Measurements from ENCODE around the gene STIM1.

Gene STIM1

GRCh38 chr11:3949125-3949524 lies 93.7 kb downstream of the STIM1 start:
- TF ChIP-seq GABPA (IDR thresholded peaks at IDR 0.05; ENCODE audit: low read depth) (no peak), POLR2AphosphoS5 (IDR thresholded peaks at IDR 0.05; ENCODE audit: low read depth) (no peak), SPI1 (IDR thresholded peaks at IDR 0.05; ENCODE audit: borderline replicate concordance, low read depth) (no peak)
- H3K27ac ChIP-seq (replicated peaks): no peak overlapping the region
- no peak for DNase-seq (ENCODE audit: low read depth in 1 of 2, low spot score in 1 of 2)
- H3K27me3 ChIP-seq (ENCODE audit: insufficient read depth, poor library complexity, severe bottlenecking): no peaks in the 10 kb centered on the region
- H3K4me3 ChIP-seq (replicated peaks; ENCODE audit: insufficient read depth, low read length): no peak overlapping the region

- H3K4me3 ChIP-seq (replicated peaks; ENCODE audit: insufficient read depth, low read length): no peak overlapping the region
- no peaks in the 10 kb centered on the region for H3K27me3 ChIP-seq (ENCODE audit: insufficient read depth, poor library complexity, severe bottlenecking)
- TF ChIP-seq SPI1 (IDR thresholded peaks at IDR 0.05; ENCODE audit: borderline replicate concordance, low read depth) (no peak), CTCF (IDR thresholded peaks at IDR 0.05; ENCODE audit: insufficient read depth, low read length) (no peak), POLR2AphosphoS5 (IDR thresholded peaks at IDR 0.05; ENCODE audit: low read depth) (no peak), GABPA (IDR thresholded peaks at IDR 0.05; ENCODE audit: low read depth) (no peak), REST (IDR thresholded peaks at IDR 0.05; ENCODE audit: insufficient replicate concordance, low read depth) (no peak)
- DNase-seq (ENCODE audit: low read depth in 1 of 2, low spot score in 1 of 2): no peak
- no peak overlapping the region for H3K27ac ChIP-seq (replicated peaks)
Measured at GRCh38 chr11:3950996-3951660, 95.7 kb downstream of the STIM1 start.

GRCh38 chr11:3952715-3953114 lies 97.3 kb downstream of the STIM1 start:
- H3K4me3 ChIP-seq (replicated peaks; ENCODE audit: insufficient read depth, low read length): no peak overlapping the region
- DNase-seq (ENCODE audit: low read depth in 1 of 2, low spot score in 1 of 2): no peak
- H3K27me3 ChIP-seq (ENCODE audit: insufficient read depth, poor library complexity, severe bottlenecking): no peaks in the 10 kb centered on the region
- TF ChIP-seq CTCF (IDR thresholded peaks at IDR 0.05; ENCODE audit: insufficient read depth, low read length): no peak
- peak; percentile 76 for TF ChIP-seq REST (IDR thresholded peaks at IDR 0.05; ENCODE audit: insufficient replicate concordance, low read depth)
- TF ChIP-seq SPI1 (IDR thresholded peaks at IDR 0.05; ENCODE audit: borderline replicate concordance, low read depth): no peak
- no peak overlapping the region for H3K27ac ChIP-seq (replicated peaks)

GRCh38 chr11:3953327-3953726 lies 97.9 kb downstream of the STIM1 start:
- TF ChIP-seq REST (IDR thresholded peaks at IDR 0.05; ENCODE audit: insufficient replicate concordance, low read depth): no peak
- TF ChIP-seq CTCF (IDR thresholded peaks at IDR 0.05; ENCODE audit: insufficient read depth, low read length): no peak
- no peak for TF ChIP-seq GABPA (IDR thresholded peaks at IDR 0.05; ENCODE audit: low read depth)
- TF ChIP-seq SPI1 (IDR thresholded peaks at IDR 0.05; ENCODE audit: borderline replicate concordance, low read depth): no peak
- TF ChIP-seq POLR2AphosphoS5 (IDR thresholded peaks at IDR 0.05; ENCODE audit: low read depth): no peak
- Histone ChIP-seq H3K27ac (replicated peaks) (no peak overlapping the region), H3K27me3 (ENCODE audit: insufficient read depth, poor library complexity, severe bottlenecking) (no peaks in the 10 kb centered on the region), H3K4me3 (replicated peaks; ENCODE audit: insufficient read depth, low read length) (no peak overlapping the region)
- DNase-seq (ENCODE audit: low read depth in 1 of 2, low spot score in 1 of 2): no peak

Measured in HL-60 (cell line).